Neural progenitor cell (in vitro differentiated cells): Measurements from ENCODE around the gene PANK4.

Source experiments
- EZH2 ChIP-seq: fragments of 200-600 bp; sonication (generic); IDR thresholded peaks from 2 replicates; pipeline ENCODE4 v1.6.1; 2017; ENCODE audit warnings: antibody characterized with exemption, mild to moderate bottlenecking, moderate library complexity
- EZH2phosphoT487 ChIP-seq: fragments of 200-600 bp; sonication (generic); IDR thresholded peaks from 2 replicates; pipeline ENCODE4 v1.6.1; 2017; ENCODE audit warnings: antibody characterized with exemption
- TF ChIP-seq, protein P1 (sequence below): fragments of 200-600 bp; sonication (generic); IDR thresholded peaks from 2 replicates; pipeline ENCODE4 v1.5.1; 2017; ENCODE audit warnings: antibody characterized with exemption, mild to moderate bottlenecking

DNA sequence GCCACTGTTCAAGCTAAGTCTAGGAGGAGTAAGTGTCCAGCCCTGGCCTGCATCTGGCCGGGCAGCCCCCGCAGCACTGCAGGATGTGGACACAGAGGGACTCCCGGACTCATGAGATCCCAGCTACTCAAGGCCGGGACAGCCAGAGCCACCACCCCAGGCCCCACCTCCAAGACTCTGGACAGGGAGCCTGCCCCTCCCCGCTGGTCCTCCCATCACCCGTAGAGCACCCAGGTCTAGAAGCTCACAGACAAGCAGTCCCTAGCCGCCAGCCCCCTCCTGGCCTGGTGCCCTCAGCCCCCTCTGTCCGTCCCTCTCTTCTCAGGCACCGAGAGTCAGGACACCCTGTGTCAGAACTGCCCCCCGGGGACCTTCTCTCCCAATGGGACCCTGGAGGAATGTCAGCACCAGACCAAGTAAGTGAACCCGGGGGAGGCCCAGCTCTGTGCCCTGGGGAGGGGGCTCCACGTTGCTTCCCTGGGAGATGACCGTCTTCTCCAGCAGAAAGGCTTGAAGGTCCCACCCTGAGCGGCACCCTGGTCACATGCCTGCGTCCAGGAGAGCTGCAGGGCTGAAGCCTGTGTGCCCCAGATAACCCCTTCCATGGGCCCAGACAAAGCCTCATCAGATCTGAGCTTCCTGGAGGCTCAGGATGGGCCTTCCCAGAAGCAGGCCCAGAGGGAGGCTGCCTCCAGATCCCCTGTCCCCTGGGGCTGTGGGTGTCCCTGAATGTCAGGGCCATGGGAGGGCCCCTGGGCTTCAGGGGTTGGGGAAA, 34.1 kb upstream of the PANK4 start:
- TF ChIP-seq, protein P1, sequence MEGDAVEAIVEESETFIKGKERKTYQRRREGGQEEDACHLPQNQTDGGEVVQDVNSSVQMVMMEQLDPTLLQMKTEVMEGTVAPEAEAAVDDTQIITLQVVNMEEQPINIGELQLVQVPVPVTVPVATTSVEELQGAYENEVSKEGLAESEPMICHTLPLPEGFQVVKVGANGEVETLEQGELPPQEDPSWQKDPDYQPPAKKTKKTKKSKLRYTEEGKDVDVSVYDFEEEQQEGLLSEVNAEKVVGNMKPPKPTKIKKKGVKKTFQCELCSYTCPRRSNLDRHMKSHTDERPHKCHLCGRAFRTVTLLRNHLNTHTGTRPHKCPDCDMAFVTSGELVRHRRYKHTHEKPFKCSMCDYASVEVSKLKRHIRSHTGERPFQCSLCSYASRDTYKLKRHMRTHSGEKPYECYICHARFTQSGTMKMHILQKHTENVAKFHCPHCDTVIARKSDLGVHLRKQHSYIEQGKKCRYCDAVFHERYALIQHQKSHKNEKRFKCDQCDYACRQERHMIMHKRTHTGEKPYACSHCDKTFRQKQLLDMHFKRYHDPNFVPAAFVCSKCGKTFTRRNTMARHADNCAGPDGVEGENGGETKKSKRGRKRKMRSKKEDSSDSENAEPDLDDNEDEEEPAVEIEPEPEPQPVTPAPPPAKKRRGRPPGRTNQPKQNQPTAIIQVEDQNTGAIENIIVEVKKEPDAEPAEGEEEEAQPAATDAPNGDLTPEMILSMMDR, result no peak
- TF ChIP-seq EZH2phosphoT487 (no peak), EZH2 (no peak)
